CD4-positive, alpha-beta T cell (primary cell): ENCODE measurements around the gene GPC2. TPM values are rescaled to one million over a fixed set of nuclear protein-coding genes. Genes with fewer than 3 reads are reported as not detected.

Source experiments
- ATAC-seq: fragments of 200-7000 bp; cut with Tn5 transposase; one replicate; pipeline ENCODE4 v1.10.0; 2022; ENCODE audit warnings: mild to moderate bottlenecking; ENCODE audit not compliant: poor library complexity
- CTCF ChIA-PET: fragments of 350-600 bp; sonication (Branson Sonifier 250); formaldehyde crosslinking; loops from one replicate; lab custom pipeline; 2021; ENCODE audit warnings: antibody characterized with exemption, inconsistent platforms; lab: Charles Lee
- POLR2A ChIA-PET: fragments of 350-600 bp; sonication (Branson Sonifier 250); formaldehyde crosslinking; loops from one replicate; lab custom pipeline; 2021; ENCODE audit warnings: antibody characterized with exemption, inconsistent platforms; lab: Charles Lee
- DNase-seq, 14 experiments: peaks; one replicate each; pipeline ENCODE4 v3.0.0-alpha.2; 2013 to 2020; ENCODE audit warnings: mixed read lengths in 2 of 14
- H3K27ac ChIP-seq, 2 donors: one replicate each; pipeline versions ENCODE4 v1.5.1 to v1.7.0; 2013; ENCODE audit warnings: low read length in 2 of 2, low read depth in 1 of 2, mild to moderate bottlenecking in 1 of 2
- H3K27me3 ChIP-seq, 2 experiments: 1 replicate in 1 of 2; 2 replicates in 1 of 2; pipeline versions ENCODE4 v1.6.1 to v1.7.0; 2013; ENCODE audit warnings: low read length in 2 of 2, control low read depth in 1 of 2, mild to moderate bottlenecking in 1 of 2, moderate library complexity in 1 of 2; ENCODE audit not compliant: insufficient read depth in 2 of 2, control insufficient read depth in 1 of 2
- H3K36me3 ChIP-seq: one replicate; pipeline ENCODE4 v1.6.1; 2013; ENCODE audit warnings: low read length, control low read depth; ENCODE audit not compliant: insufficient read depth
- H3K4me1 ChIP-seq: one replicate; pipeline ENCODE4 v1.6.1; 2013; ENCODE audit warnings: low read length, control low read depth; ENCODE audit not compliant: insufficient read depth
- H3K4me3 ChIP-seq: one replicate; pipeline ENCODE4 v1.5.1; 2013; ENCODE audit warnings: mild to moderate bottlenecking, low read length, moderate library complexity
- H3K9me3 ChIP-seq, 2 experiments: 1 replicate in 1 of 2; 2 replicates in 1 of 2; pipeline versions ENCODE4 v1.6.1 to v1.7.0; 2013; ENCODE audit warnings: low read length in 2 of 2, mild to moderate bottlenecking in 2 of 2, control low read depth in 1 of 2, moderate library complexity in 1 of 2; ENCODE audit not compliant: control insufficient read depth in 1 of 2, insufficient read depth in 1 of 2
- H3K27ac Mint-ChIP-seq: one replicate; pipeline ENCODE4 v1.8.0; 2020; ENCODE audit warnings: mixed read lengths
- H3K27me3 Mint-ChIP-seq: one replicate; pipeline ENCODE4 v1.8.0; 2021; ENCODE audit warnings: mixed read lengths
- H3K36me3 Mint-ChIP-seq: one replicate; pipeline ENCODE4 v1.8.0; 2021; ENCODE audit warnings: low read depth, mixed read lengths
- H3K4me1 Mint-ChIP-seq: one replicate; pipeline ENCODE4 v1.8.0; 2021; ENCODE audit warnings: low read depth, mixed read lengths
- H3K4me3 Mint-ChIP-seq: one replicate; pipeline ENCODE4 v1.8.0; 2020; ENCODE audit warnings: mild to moderate bottlenecking, mixed read lengths
- H3K9me3 Mint-ChIP-seq: one replicate; pipeline ENCODE4 v1.8.0; 2020; ENCODE audit warnings: mixed read lengths
- CTCF ChIP-seq: fragments of 200-600 bp; IDR thresholded peaks from one replicate; pipeline ENCODE4 v1.8.0; 2022; ENCODE audit warnings: antibody characterized with exemption, mild to moderate bottlenecking
- intact Hi-C, 2 experiments: fragments of 100-400 bp; cut with DNase I in 1 of 2; cut with micrococcal nuclease in 1 of 2; formaldehyde crosslinking; loops; one replicate each; pipeline versions ENCODE4 v1.15.1 to v1.9.0; 2023 to 2025; cut with DNase I, micrococcal nuclease
- total RNA-seq, 174 experiments: library from RNA in 2 of 174; stranded (reverse) in 2 of 174; gene quantifications; one replicate each; pipeline ENCODE4 v1.2.3 and lab custom pipeline; 2021 to 2026

GPC2 gene
- total RNA-seq, 2 experiments from 2014 or later, result 16.4 to 18.7 TPM

GRCh38 chr7:100222445-100223132, 45.4 kb upstream of the GPC2 start:
- Mint-ChIP-seq H3K9me3 (no peaks in the 10 kb centered on the region), H3K4me3 (peak overlapping the region; percentile 95), H3K4me1 (peaks cover 71% of the 10 kb centered on the region), H3K27ac (peak overlapping the region; percentile 98), H3K36me3 (peaks cover 54% of the 10 kb centered on the region), H3K27me3 (no peaks in the 10 kb centered on the region)
- no peak for TF ChIP-seq CTCF
- no peaks in the 10 kb centered on the region for H3K9me3 ChIP-seq
- intact Hi-C loops, result loop anchor here (5.0 kb wide), 3 partner anchors 50 to 205 kb away; partner anchors contain the start of genes MEPCE (in 1 of the 2) and ZCWPW1 (in 1 of the 2)
- ChIA-PET CTCF (no interaction called here), POLR2A (interaction anchor here (0.7 to 3.5 kb wide), 8 partner anchors 20 to 207 kb away, joined by 3 to 18 read pairs (median 10); partner anchors contain the start of genes AP4M1, CNPY4, GAL3ST4 and LAMTOR4)
- peak overlapping the region; percentile 89 for H3K4me3 ChIP-seq
- peaks cover 38% of the 10 kb centered on the region for H3K36me3 ChIP-seq
- DNase-seq, result no peak
- no peak for ATAC-seq
- peaks cover 79% of the 10 kb centered on the region for H3K4me1 ChIP-seq
- H3K27ac ChIP-seq, result peak overlapping the region; percentile 98 to 99
- H3K27me3 ChIP-seq, result no peaks in the 10 kb centered on the region

- Histone ChIP-seq H3K4me1 (peaks cover 86% of the 10 kb centered on the region), H3K9me3 (no peaks in the 10 kb centered on the region), H3K36me3 (peaks cover 38% of the 10 kb centered on the region), H3K4me3 (peak overlapping the region; percentile 89), H3K27ac (peak overlapping the region; percentile 98 to 99), H3K27me3 (no peaks in the 10 kb centered on the region)
- H3K9me3 Mint-ChIP-seq, result no peaks in the 10 kb centered on the region
- ATAC-seq (no peak), DNase-seq (peak in 3 of 14 experiments; percentile 36 to 72 (median 55))
- CTCF ChIA-PET, result no interaction called here
- H3K4me3 Mint-ChIP-seq, result peak overlapping the region; percentile 95
- POLR2A ChIA-PET, result interaction anchor here (0.7 to 3.5 kb wide), 10 partner anchors 11 to 207 kb away, joined by 3 to 18 read pairs (median 8); partner anchors contain the start of genes AP4M1, CNPY4, GAL3ST4 and LAMTOR4
- H3K27me3 Mint-ChIP-seq, result no peaks in the 10 kb centered on the region
- H3K4me1 Mint-ChIP-seq, result peaks cover 72% of the 10 kb centered on the region
- H3K27ac Mint-ChIP-seq, result peak overlapping the region; percentile 98
- intact Hi-C loops, result loop anchor here (5.0 kb wide), 3 partner anchors 50 to 205 kb away; partner anchors contain the start of genes MEPCE (in 1 of the 2) and ZCWPW1 (in 1 of the 2)
- H3K36me3 Mint-ChIP-seq, result peaks cover 52% of the 10 kb centered on the region
- no peak for TF ChIP-seq CTCF
Observed at GRCh38 chr7:100221767-100222444, 44.7 kb upstream of the GPC2 start.

GRCh38 chr7:100221231-100221718, 44.1 kb upstream of the GPC2 start:
- intact Hi-C loops, result loop anchor here (5.0 kb wide), 3 partner anchors 51 to 206 kb away; partner anchors contain the start of genes MEPCE (in 1 of the 2) and ZCWPW1 (in 1 of the 2)
- Mint-ChIP-seq H3K4me3 (peak overlapping the region; percentile 95), H3K4me1 (peaks cover 72% of the 10 kb centered on the region), H3K27ac (peak overlapping the region; percentile 98), H3K36me3 (peaks cover 52% of the 10 kb centered on the region), H3K27me3 (no peaks in the 10 kb centered on the region), H3K9me3 (no peaks in the 10 kb centered on the region)
- Histone ChIP-seq H3K4me1 (peaks cover 85% of the 10 kb centered on the region), H3K4me3 (peak overlapping the region; percentile 89), H3K36me3 (peaks cover 38% of the 10 kb centered on the region), H3K9me3 (no peaks in the 10 kb centered on the region), H3K27ac (peak overlapping the region; percentile 98 to 99), H3K27me3 (no peaks in the 10 kb centered on the region)
- TF ChIP-seq CTCF, result no peak
- DNase-seq (peak; percentile 62 to 95 (median 78)), ATAC-seq (peak; percentile 69)
- ChIA-PET POLR2A (interaction anchor here (0.7 to 3.5 kb wide), 12 partner anchors 12 to 208 kb away, joined by 3 to 18 read pairs (median 8); partner anchors contain the start of genes AP4M1, CNPY4, GAL3ST4 and LAMTOR4), CTCF (interaction anchor here (1.2 kb wide), 1 partner anchor 89 kb away, joined by 4 read pairs; no protein-coding TSS in a partner anchor)
